ENCODE results near the gene FBXL7. TPM values are rescaled to one million over a fixed set of nuclear protein-coding genes. Genes with fewer than 3 reads are reported as not detected.

Gene FBXL7
- total and polyA plus RNA-seq, 2 experiments from 2014 or later = 4.5 to 15.2 TPM

GRCh38 chr5:15564957-15565356 lies 65.0 kb downstream of the FBXL7 start:
- Mint-ChIP-seq H3K27ac (no peak overlapping the region), H3K9me3 (peaks cover 2% of the 10 kb centered on the region; the same call in 1 of the 3 replicates), H3K4me1 (peaks cover 11% of the 10 kb centered on the region), H3K27me3 (ENCODE audit: insufficient read depth, low read depth, poor library complexity) (peaks cover 2% of the 10 kb centered on the region), H3K36me3 (ENCODE audit: low read depth) (peaks cover 7% of the 10 kb centered on the region; the same call in 2 of the 3 replicates), H3K4me3 (no peak overlapping the region)
- H3K4me2 ChIP-seq = no peak overlapping the region
- H3K36me3 ChIP-seq (ENCODE audit: insufficient read depth) = 0 out of 2 replicates have a peak, but pooled peaks cover 4% of the 10 kb centered on the region
- H4K20me1 ChIP-seq (replicated peaks; ENCODE audit: insufficient read depth) = no peaks in the 10 kb centered on the region
- H3K27me3 ChIP-seq (ENCODE audit: insufficient read depth) = no peaks in the 10 kb centered on the region
- TF ChIP-seq JUNB (IDR thresholded peaks at IDR 0.05; ENCODE audit: unreplicated experiment) = no peak
- TF ChIP-seq ZNF114 (CRISPR knock-in tag; IDR thresholded peaks at IDR 0.05) = no peak
- peaks cover 9% of the 10 kb centered on the region; the same call in 1 of the 2 replicates for H3K79me2 ChIP-seq (replicated peaks; ENCODE audit: insufficient read depth)
- H3K27ac ChIP-seq (ENCODE audit: low read depth) = no peak overlapping the region
- DNase-seq (ENCODE audit: low spot score) (no peak), ATAC-seq (no peak)
- no peak overlapping the region for H3K4me3 ChIP-seq
- no peaks in the 10 kb centered on the region for H3K9me2 ChIP-seq (ENCODE audit: insufficient read depth)
- peaks cover 3% of the 10 kb centered on the region; the same call in 1 of the 2 replicates for H3K4me1 ChIP-seq (ENCODE audit: insufficient read depth)
- H2AFZ ChIP-seq = no peak overlapping the region
- no peaks in the 10 kb centered on the region for H3F3A ChIP-seq (replicated peaks; ENCODE audit: low read depth)

- Histone ChIP-seq H3K36me3 (ENCODE audit: insufficient read depth) (0 out of 2 replicates have a peak, but pooled peaks cover 4% of the 10 kb centered on the region), H3K27me3 (ENCODE audit: insufficient read depth) (no peaks in the 10 kb centered on the region), H3K4me1 (ENCODE audit: insufficient read depth) (peaks cover 7% of the 10 kb centered on the region; the same call in 1 of the 2 replicates), H3K9me2 (ENCODE audit: insufficient read depth) (no peaks in the 10 kb centered on the region), H3K4me2 (no peak overlapping the region), H4K20me1 (replicated peaks; ENCODE audit: insufficient read depth) (no peaks in the 10 kb centered on the region), H3K79me2 (replicated peaks; ENCODE audit: insufficient read depth) (peaks cover 17% of the 10 kb centered on the region), H3F3A (replicated peaks; ENCODE audit: low read depth) (no peaks in the 10 kb centered on the region), H3K27ac (ENCODE audit: low read depth) (no peak overlapping the region), H3K4me3 (no peak overlapping the region), H2AFZ (no peak overlapping the region)
- Mint-ChIP-seq H3K27ac (no peak overlapping the region), H3K27me3 (ENCODE audit: insufficient read depth, low read depth, poor library complexity) (peaks cover 7% of the 10 kb centered on the region), H3K4me1 (peaks cover 14% of the 10 kb centered on the region), H3K36me3 (ENCODE audit: low read depth) (peaks cover 4% of the 10 kb centered on the region; the same call in 2 of the 3 replicates), H3K4me3 (no peak overlapping the region), H3K9me3 (no peaks in the 10 kb centered on the region; the same call in 2 of the 3 replicates)
- no peak for DNase-seq (ENCODE audit: low spot score)
- no peak for ATAC-seq
- TF ChIP-seq ZNF462 (CRISPR knock-in tag; IDR thresholded peaks at IDR 0.05) = no peak
- no peak for TF ChIP-seq JUNB (IDR thresholded peaks at IDR 0.05; ENCODE audit: unreplicated experiment)
- no peak for TF ChIP-seq ZNF114 (CRISPR knock-in tag; IDR thresholded peaks at IDR 0.05)
- no peak for TF ChIP-seq STAT1 (IDR thresholded peaks at IDR 0.05; ENCODE audit: unreplicated experiment)
- no peak for TF ChIP-seq CREB1 (CRISPR knock-in tag; IDR thresholded peaks at IDR 0.05; ENCODE audit: low read depth)
- no peak for TF ChIP-seq NANOG (IDR thresholded peaks at IDR 0.05; ENCODE audit: borderline replicate concordance)
- no peak for TF ChIP-seq ETS1 (IDR thresholded peaks at IDR 0.05)
- TF ChIP-seq EZH2phosphoT487 (IDR thresholded peaks at IDR 0.05; ENCODE audit: unreplicated experiment) = no peak
- TF ChIP-seq EZH2 (IDR thresholded peaks at IDR 0.05; ENCODE audit: low read depth, unreplicated experiment) = no peak
- no peak for TF ChIP-seq REST (IDR thresholded peaks at IDR 0.05; ENCODE audit: unreplicated experiment)
- no peak for TF ChIP-seq ZNF331 (CRISPR knock-in tag; IDR thresholded peaks at IDR 0.05; ENCODE audit: low read depth)
Observed at GRCh38 chr5:15566306-15566705, 66.3 kb downstream of the FBXL7 start.
